SK-N-SH (cell line): Measurements from ENCODE around the gene LHFPL6. TPM values are rescaled to one million over a fixed set of nuclear protein-coding genes. Genes with fewer than 3 reads are reported as not detected.

ENCODE experiments used
- CTCF ChIA-PET: fragments of 300-600, 350-600 bp; formaldehyde crosslinking; extraction: SDS; loops from one replicate; lab custom pipeline; 2021; lab: Yijun Ruan, JAX
- POLR2A ChIA-PET: fragments of 350-600 bp; sonication (Branson Sonifier 250); formaldehyde crosslinking; extraction: SDS; loops from one replicate; lab custom pipeline; 2020; ENCODE audit warnings: antibody characterized with exemption, inconsistent platforms; lab: Yijun Ruan, JAX
- DNase-seq: peaks from one replicate; pipeline ENCODE4 v3.0.0; 2012
- H2AFZ ChIP-seq: fragments of 200-600 bp; sonication (generic); 2 replicates; pipeline ENCODE4 v1.8.1; 2016; ENCODE audit warnings: antibody characterized with exemption, mild to moderate bottlenecking, low read depth
- H3F3A ChIP-seq: fragments of 200-600 bp; sonication (generic); replicated peaks from 2 replicates; pipeline ENCODE3; 2016; ENCODE audit warnings: antibody characterized with exemption, mild to moderate bottlenecking; ENCODE audit not compliant: insufficient read depth
- H3K27ac ChIP-seq, 2 experiments: fragments of 200-500 bp in 1 of 2; fragments of 200-600 bp in 1 of 2; sonication (Bioruptor generic) in 1 of 2; sonication (generic), shearing (Covaris generic) in 1 of 2; 2 replicates each; pipeline versions ENCODE4 v1.5.1 to v1.6.1; 2014 to 2016; ENCODE audit warnings: low read depth in 2 of 2, inconsistent platforms in 1 of 2, low read length in 1 of 2, mild to moderate bottlenecking in 1 of 2, mixed read lengths in 1 of 2
- H3K27me3 ChIP-seq: fragments of 200-600 bp; sonication (generic), shearing (Covaris generic); 2 replicates; pipeline ENCODE4 v1.6.1; 2016; ENCODE audit warnings: mixed run types; ENCODE audit not compliant: insufficient read depth
- H3K36me3 ChIP-seq, 2 experiments: fragments of 200-500 bp in 1 of 2; fragments of 200-600 bp in 1 of 2; sonication (Bioruptor generic) in 1 of 2; sonication (generic) in 1 of 2; replicated peaks in 1 of 2; 2 replicates each; pipeline versions ENCODE3 to v1.5.1; 2014 to 2016; ENCODE audit warnings: low read length in 1 of 2, mild to moderate bottlenecking in 1 of 2; ENCODE audit not compliant: insufficient read depth in 2 of 2, control insufficient read depth in 1 of 2
- H3K4me1 ChIP-seq, 2 experiments: fragments of 200-500 bp in 1 of 2; fragments of 200-600 bp in 1 of 2; sonication (Bioruptor generic) in 1 of 2; sonication (generic), shearing (Covaris generic) in 1 of 2; 2 replicates each; pipeline versions ENCODE4 v1.5.1 to v1.6.1; 2014 to 2016; ENCODE audit warnings: low read depth in 1 of 2, low read length in 1 of 2, mixed run types in 1 of 2; ENCODE audit not compliant: insufficient read depth in 2 of 2, control insufficient read depth in 1 of 2
- H3K4me2 ChIP-seq: fragments of 200-600 bp; sonication (generic), shearing (Covaris generic); 2 replicates; pipeline ENCODE4 v1.6.1; 2017; ENCODE audit warnings: mixed run types
- H3K4me3 ChIP-seq, 2 experiments: fragments of 200-500 bp in 1 of 2; fragments of 200-600 bp in 1 of 2; sonication (Bioruptor generic) in 1 of 2; sonication (generic), shearing (Covaris generic) in 1 of 2; 2 replicates each; pipeline versions ENCODE4 v1.5.1 to v1.8.1; 2014 to 2016; ENCODE audit warnings: low read depth in 2 of 2, inconsistent platforms in 1 of 2, low read length in 1 of 2, mild to moderate bottlenecking in 1 of 2, mixed read lengths in 1 of 2, moderate library complexity in 1 of 2
- H3K79me2 ChIP-seq: fragments of 200-600 bp; sonication (generic); 2 replicates; pipeline ENCODE4 v1.8.1; 2017; ENCODE audit warnings: mild to moderate bottlenecking; ENCODE audit not compliant: insufficient read depth
- H3K9ac ChIP-seq: fragments of 200-600 bp; sonication (generic); 2 replicates; pipeline ENCODE4 v1.6.1; 2017; ENCODE audit warnings: mixed run types
- H3K9me2 ChIP-seq: fragments of 200-600 bp; sonication (generic); 2 replicates; pipeline ENCODE4 v1.6.1; 2017; ENCODE audit warnings: mixed run types
- H3K9me3 ChIP-seq: fragments of 200-600 bp; sonication (generic); 2 replicates; pipeline ENCODE4 v1.6.1; 2017; ENCODE audit warnings: mixed run types, mild to moderate bottlenecking, moderate library complexity
- H4K20me1 ChIP-seq: fragments of 200-600 bp; sonication (generic); 2 replicates; pipeline ENCODE4 v1.6.1; 2017; ENCODE audit warnings: mild to moderate bottlenecking, mixed run types; ENCODE audit not compliant: insufficient read depth
- EP300 ChIP-seq, 2 experiments: IDR thresholded peaks; 2 replicates each; pipeline versions ENCODE4 v1.4.0 to v1.6.1; 2012; ENCODE audit warnings: borderline replicate concordance in 1 of 2, low read depth in 1 of 2, low read length in 1 of 2
- FOSL2 ChIP-seq: IDR thresholded peaks from 2 replicates; pipeline ENCODE4 v1.4.0; 2012; ENCODE audit warnings: low read depth, mild to moderate bottlenecking, moderate library complexity, borderline replicate concordance
- GABPA ChIP-seq: IDR thresholded peaks from 2 replicates; pipeline ENCODE4 v1.4.0; 2012; ENCODE audit warnings: low read depth, mild to moderate bottlenecking
- JUND ChIP-seq: IDR thresholded peaks from 2 replicates; pipeline ENCODE4 v1.4.0; 2012
- MXI1 ChIP-seq: IDR thresholded peaks from 2 replicates; pipeline ENCODE4 v1.6.1; 2012; ENCODE audit warnings: mild to moderate bottlenecking, low read depth, low read length, improper control_type of control experiment
- POLR2AphosphoS5 ChIP-seq: IDR thresholded peaks from 2 replicates; pipeline ENCODE4 v1.6.1; 2012; ENCODE audit warnings: low read depth, low read length
- RAD21 ChIP-seq: IDR thresholded peaks from 2 replicates; pipeline ENCODE4 v1.6.1; 2012; ENCODE audit warnings: mild to moderate bottlenecking, low read length
- RFX5 ChIP-seq: IDR thresholded peaks from 2 replicates; pipeline ENCODE4 v1.6.1; 2012; ENCODE audit warnings: mild to moderate bottlenecking, improper control_type of control experiment, low read length
- RXRA ChIP-seq: IDR thresholded peaks from 2 replicates; pipeline ENCODE4 v1.4.0; 2012; ENCODE audit warnings: low read depth, mild to moderate bottlenecking, borderline replicate concordance
- SMC3 ChIP-seq: IDR thresholded peaks from 2 replicates; pipeline ENCODE4 v1.6.1; 2012; ENCODE audit warnings: low read depth, low read length, improper control_type of control experiment
- TAF1 ChIP-seq: IDR thresholded peaks from 2 replicates; pipeline ENCODE4 v1.6.1; 2012; ENCODE audit warnings: low read depth, mild to moderate bottlenecking, low read length, moderate library complexity, borderline replicate concordance
- TCF12 ChIP-seq: IDR thresholded peaks from 2 replicates; pipeline ENCODE4 v1.4.0; 2012
- TEAD4 ChIP-seq: IDR thresholded peaks from 2 replicates; pipeline ENCODE4 v1.4.0; 2012; ENCODE audit warnings: mild to moderate bottlenecking, borderline replicate concordance; ENCODE audit not compliant: insufficient read depth
- YY1 ChIP-seq: IDR thresholded peaks from 2 replicates; pipeline ENCODE4 v1.4.0; 2012; ENCODE audit warnings: low read depth, mild to moderate bottlenecking
- WGBS: methylation state at CpG from one replicate; pipeline ENCODE4 v1.1.6; 2017; ENCODE audit warnings: low lambda C conversion rate; 5-methylcytosine and 5-hydroxymethylcytosine counted together
- polyA plus RNA-seq, 3 experiments: library from polyadenylated mRNA; depleted of rRNA; stranded (reverse); fragments of >200 nt; gene quantifications; 2 replicates each; pipeline ENCODE4 v1.2.3, GENCODE V29; 2012
- TF ChIP-seq, protein P1 (sequence below): IDR thresholded peaks from 2 replicates; pipeline ENCODE4 v1.4.0; 2012; ENCODE audit warnings: low read depth, borderline replicate concordance
- TF ChIP-seq, protein P2 (sequence below): IDR thresholded peaks from 2 replicates; pipeline ENCODE4 v1.4.0; 2012; ENCODE audit warnings: low read depth
- TF ChIP-seq, protein P3 (sequence below): IDR thresholded peaks from 2 replicates; pipeline ENCODE4 v1.6.1; 2012; ENCODE audit warnings: mild to moderate bottlenecking, low read depth, low read length, moderate library complexity
- TF ChIP-seq, protein P4 (sequence below): fragments of 150-350 bp; IDR thresholded peaks from 2 replicates; pipeline ENCODE4 v1.6.1; 2016; ENCODE audit warnings: mild to moderate bottlenecking, low read depth, low read length

LHFPL6 gene
- polyA plus RNA-seq, 1 of the 3 experiments (the other 2 are of a cell fraction): 22.2 TPM

DNA sequence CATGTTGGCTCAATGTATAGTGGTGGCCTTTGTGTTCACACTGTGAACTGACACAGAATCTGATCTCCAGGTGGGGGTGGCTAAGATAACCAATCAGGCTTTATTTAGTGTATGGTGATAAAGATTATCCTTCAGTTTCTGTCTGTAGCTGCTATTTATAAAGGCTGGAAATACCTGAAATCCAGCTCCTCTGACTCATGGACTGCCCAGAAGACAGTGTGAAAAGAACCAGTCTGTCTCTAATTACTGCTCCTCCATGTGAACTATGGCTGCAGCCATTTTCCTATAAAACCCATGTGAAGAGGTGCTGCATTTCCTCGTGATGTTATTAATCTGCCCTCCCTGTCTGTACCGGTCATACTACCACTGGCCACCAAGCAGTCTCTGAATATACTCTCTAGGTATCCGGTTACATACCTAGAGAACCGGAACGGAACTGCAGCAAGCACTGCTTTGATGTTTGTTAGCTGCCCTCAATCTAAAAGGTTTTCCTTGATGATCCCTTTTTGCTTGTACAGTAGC lies 238.0 kb downstream of the LHFPL6 start:
- Histone ChIP-seq H2AFZ (no peak overlapping the region), H3K79me2 (no peaks in the 10 kb centered on the region), H3K36me3 (no peaks in the 10 kb centered on the region), H3K9me2 (no peaks in the 10 kb centered on the region)
- CTCF ChIA-PET: interaction anchor here (0.7 to 1.6 kb wide), 2 partner anchors 31 to 33 kb away, joined by 3 read pairs; no protein-coding TSS in a partner anchor
- no peak for DNase-seq
- no peak for TF ChIP-seq RAD21
- TF ChIP-seq TEAD4: no peak
- TF ChIP-seq TCF12: 0 out of 2 replicates have a peak, but pooled peaks have one; percentile 13
- TF ChIP-seq, protein P1, sequence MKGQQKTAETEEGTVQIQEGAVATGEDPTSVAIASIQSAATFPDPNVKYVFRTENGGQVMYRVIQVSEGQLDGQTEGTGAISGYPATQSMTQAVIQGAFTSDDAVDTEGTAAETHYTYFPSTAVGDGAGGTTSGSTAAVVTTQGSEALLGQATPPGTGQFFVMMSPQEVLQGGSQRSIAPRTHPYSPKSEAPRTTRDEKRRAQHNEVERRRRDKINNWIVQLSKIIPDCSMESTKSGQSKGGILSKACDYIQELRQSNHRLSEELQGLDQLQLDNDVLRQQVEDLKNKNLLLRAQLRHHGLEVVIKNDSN: no peak
- TF ChIP-seq, all 33 proteins: peak for 1
- no peaks in the 10 kb centered on the region for H4K20me1 ChIP-seq
- no peaks in the 10 kb centered on the region for H3K9me3 ChIP-seq
- no peaks in the 10 kb centered on the region for H3F3A ChIP-seq
- H3K9ac ChIP-seq: no peak overlapping the region
- no peaks in the 10 kb centered on the region for H3K27me3 ChIP-seq
- no peak overlapping the region for H3K4me3 ChIP-seq
- POLR2A ChIA-PET: no interaction called here
- H3K4me2 ChIP-seq: no peak overlapping the region
- H3K27ac ChIP-seq: no peak overlapping the region
- WGBS: 83% methylated on average over 5 of the region's 5 CpGs
- peaks cover 0 to 20% of the 10 kb centered on the region in 2 experiments; a peak in 1 of 4 replicates for H3K4me1 ChIP-seq

DNA sequence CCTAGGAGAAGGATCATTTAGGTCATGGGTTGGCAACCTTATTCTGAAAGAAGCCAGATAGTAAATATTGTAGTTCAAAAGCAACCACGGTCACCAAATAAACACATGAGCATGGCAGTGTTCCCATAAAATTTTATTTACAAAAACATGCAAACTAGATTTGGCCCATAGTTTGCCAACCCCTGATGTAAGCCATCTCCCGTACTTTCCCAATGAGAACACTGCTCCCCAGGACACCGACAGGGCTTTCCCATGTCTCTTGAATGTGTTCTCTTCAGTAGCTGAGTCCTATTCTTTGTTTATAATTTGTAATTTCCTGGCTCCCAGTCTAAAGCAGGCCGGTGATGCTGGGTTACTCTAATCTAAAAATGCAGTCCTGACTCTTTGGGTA lies 239.6 kb downstream of the LHFPL6 start:
- H3F3A ChIP-seq: no peaks in the 10 kb centered on the region

More for the DNA sequence above, 239.6 kb downstream of the LHFPL6 start:
- H2AFZ ChIP-seq: no peak overlapping the region
- H3K9ac ChIP-seq: no peak overlapping the region
- CTCF ChIA-PET: interaction anchor here (1.3 kb wide), 1 partner anchor 249 kb away, joined by 4 read pairs; no protein-coding TSS in a partner anchor
- 60% methylated on average over 4 of the region's 4 CpGs for WGBS
- no peak overlapping the region for H3K4me2 ChIP-seq
- TF ChIP-seq GABPA (no peak), SMC3 (no peak), RXRA (no peak), POLR2AphosphoS5 (no peak), YY1 (no peak), TAF1 (no peak), FOSL2 (no peak), MXI1 (no peak), TCF12 (no peak), EP300 (IDR thresholded peaks at IDR 0.05; ENCODE audit: borderline replicate concordance in 1 of 2, low read depth in 1 of 2, low read length in 1 of 2) (no peak), RFX5 (no peak), JUND (no peak)
- TF ChIP-seq, protein P2, sequence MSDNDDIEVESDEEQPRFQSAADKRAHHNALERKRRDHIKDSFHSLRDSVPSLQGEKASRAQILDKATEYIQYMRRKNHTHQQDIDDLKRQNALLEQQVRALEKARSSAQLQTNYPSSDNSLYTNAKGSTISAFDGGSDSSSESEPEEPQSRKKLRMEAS: no peak
- TF ChIP-seq, protein P3, sequence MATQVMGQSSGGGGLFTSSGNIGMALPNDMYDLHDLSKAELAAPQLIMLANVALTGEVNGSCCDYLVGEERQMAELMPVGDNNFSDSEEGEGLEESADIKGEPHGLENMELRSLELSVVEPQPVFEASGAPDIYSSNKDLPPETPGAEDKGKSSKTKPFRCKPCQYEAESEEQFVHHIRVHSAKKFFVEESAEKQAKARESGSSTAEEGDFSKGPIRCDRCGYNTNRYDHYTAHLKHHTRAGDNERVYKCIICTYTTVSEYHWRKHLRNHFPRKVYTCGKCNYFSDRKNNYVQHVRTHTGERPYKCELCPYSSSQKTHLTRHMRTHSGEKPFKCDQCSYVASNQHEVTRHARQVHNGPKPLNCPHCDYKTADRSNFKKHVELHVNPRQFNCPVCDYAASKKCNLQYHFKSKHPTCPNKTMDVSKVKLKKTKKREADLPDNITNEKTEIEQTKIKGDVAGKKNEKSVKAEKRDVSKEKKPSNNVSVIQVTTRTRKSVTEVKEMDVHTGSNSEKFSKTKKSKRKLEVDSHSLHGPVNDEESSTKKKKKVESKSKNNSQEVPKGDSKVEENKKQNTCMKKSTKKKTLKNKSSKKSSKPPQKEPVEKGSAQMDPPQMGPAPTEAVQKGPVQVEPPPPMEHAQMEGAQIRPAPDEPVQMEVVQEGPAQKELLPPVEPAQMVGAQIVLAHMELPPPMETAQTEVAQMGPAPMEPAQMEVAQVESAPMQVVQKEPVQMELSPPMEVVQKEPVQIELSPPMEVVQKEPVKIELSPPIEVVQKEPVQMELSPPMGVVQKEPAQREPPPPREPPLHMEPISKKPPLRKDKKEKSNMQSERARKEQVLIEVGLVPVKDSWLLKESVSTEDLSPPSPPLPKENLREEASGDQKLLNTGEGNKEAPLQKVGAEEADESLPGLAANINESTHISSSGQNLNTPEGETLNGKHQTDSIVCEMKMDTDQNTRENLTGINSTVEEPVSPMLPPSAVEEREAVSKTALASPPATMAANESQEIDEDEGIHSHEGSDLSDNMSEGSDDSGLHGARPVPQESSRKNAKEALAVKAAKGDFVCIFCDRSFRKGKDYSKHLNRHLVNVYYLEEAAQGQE: no peak
- TF ChIP-seq, protein P4, sequence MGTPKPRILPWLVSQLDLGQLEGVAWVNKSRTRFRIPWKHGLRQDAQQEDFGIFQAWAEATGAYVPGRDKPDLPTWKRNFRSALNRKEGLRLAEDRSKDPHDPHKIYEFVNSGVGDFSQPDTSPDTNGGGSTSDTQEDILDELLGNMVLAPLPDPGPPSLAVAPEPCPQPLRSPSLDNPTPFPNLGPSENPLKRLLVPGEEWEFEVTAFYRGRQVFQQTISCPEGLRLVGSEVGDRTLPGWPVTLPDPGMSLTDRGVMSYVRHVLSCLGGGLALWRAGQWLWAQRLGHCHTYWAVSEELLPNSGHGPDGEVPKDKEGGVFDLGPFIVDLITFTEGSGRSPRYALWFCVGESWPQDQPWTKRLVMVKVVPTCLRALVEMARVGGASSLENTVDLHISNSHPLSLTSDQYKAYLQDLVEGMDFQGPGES: no peak
- TF ChIP-seq, all 33 proteins: peak for 0
- Histone ChIP-seq H3K9me3 (no peaks in the 10 kb centered on the region), H3K4me3 (no peak overlapping the region), H3K27me3 (no peaks in the 10 kb centered on the region), H3K9me2 (no peaks in the 10 kb centered on the region), H3K27ac (no peak overlapping the region), H3K36me3 (no peaks in the 10 kb centered on the region), H4K20me1 (no peaks in the 10 kb centered on the region), H3K4me1 (peaks cover 0 to 20% of the 10 kb centered on the region in 2 experiments; a peak in 1 of 4 replicates), H3K79me2 (no peaks in the 10 kb centered on the region)
- POLR2A ChIA-PET: no interaction called here
- no peak for DNase-seq
